GM18951 (cell line): ENCODE measurements around the gene FDCSP.

Experiments
- POLR2A ChIP-seq: IDR thresholded peaks from 4 replicates; pipeline ENCODE4 v1.6.1; 2011; ENCODE audit warnings: mild to moderate bottlenecking; ENCODE audit not compliant: insufficient read length, insufficient read depth; ENCODE audit errors: extremely low read depth
- in situ Hi-C: fragments of 300-500 bp; cut with MboI; formaldehyde crosslinking; loops from one replicate; pipeline ENCODE4 v1.12.0; 2022; ENCODE audit warnings: low sequenced_read_pairs, mixed read lengths, inconsistent platforms; ENCODE audit not compliant: unreplicated experiment

FDCSP gene

GRCh38 chr4:70225824-70226223, at the start of gene FDCSP:
TSS of gene FDCSP (plus strand) at chr4:70226124. CDS start at chr4:70231195, 5,071 bp downstream.
- TF ChIP-seq POLR2A, result no peak
- in situ Hi-C loops, result no loop called here

GRCh38 chr4:70177090-70177489, 48.8 kb upstream of the FDCSP start:
- no peak for TF ChIP-seq POLR2A
- in situ Hi-C loops, result loop anchor here (25.0 kb wide), 1 partner anchor 490 kb away; no protein-coding TSS in a partner anchor

GRCh38 chr4:70178075-70178660, 47.8 kb upstream of the FDCSP start:
- no peak for TF ChIP-seq POLR2A
- in situ Hi-C loops, result loop anchor here (25.0 kb wide), 1 partner anchor 491 kb away; no protein-coding TSS in a partner anchor

GRCh38 chr4:70179811-70180210, 46.1 kb upstream of the FDCSP start:
- in situ Hi-C loops, result loop anchor here (25.0 kb wide), 1 partner anchor 493 kb away; no protein-coding TSS in a partner anchor

GRCh38 chr4:70181864-70182263, 44.1 kb upstream of the FDCSP start:
- in situ Hi-C loops, result loop anchor here (25.0 kb wide), 1 partner anchor 495 kb away; no protein-coding TSS in a partner anchor
- TF ChIP-seq POLR2A, result no peak

More at GRCh38 chr4:70179811-70180210, 46.1 kb upstream of the FDCSP start:
- TF ChIP-seq POLR2A, result no peak

- TF ChIP-seq POLR2A, result no peak
- in situ Hi-C loops, result loop anchor here (25.0 kb wide), 1 partner anchor 495 kb away; no protein-coding TSS in a partner anchor
These were observed 43.3 kb upstream of the FDCSP start for GRCh38 chr4:70182517-70183167.

GRCh38 chr4:70183168-70183939, 42.6 kb upstream of the FDCSP start:
- in situ Hi-C loops, result loop anchor here (25.0 kb wide), 1 partner anchor 496 kb away; no protein-coding TSS in a partner anchor
- no peak for TF ChIP-seq POLR2A

GRCh38 chr4:70183940-70184246, 42.0 kb upstream of the FDCSP start:
- in situ Hi-C loops, result loop anchor here (25.0 kb wide), 1 partner anchor 497 kb away; no protein-coding TSS in a partner anchor

GRCh38 chr4:70187216-70187615, 38.7 kb upstream of the FDCSP start:
- in situ Hi-C loops, result loop anchor here (25.0 kb wide), 1 partner anchor 500 kb away; no protein-coding TSS in a partner anchor
- no peak for TF ChIP-seq POLR2A

More at GRCh38 chr4:70183940-70184246, 42.0 kb upstream of the FDCSP start:
- TF ChIP-seq POLR2A, result no peak

GRCh38 chr4:70190579-70190978, 35.3 kb upstream of the FDCSP start:
- in situ Hi-C loops, result loop anchor here (25.0 kb wide), 1 partner anchor 503 kb away; no protein-coding TSS in a partner anchor

GRCh38 chr4:70191647-70192046, 34.3 kb upstream of the FDCSP start:
- TF ChIP-seq POLR2A, result no peak
- in situ Hi-C loops, result loop anchor here (25.0 kb wide), 1 partner anchor 504 kb away; no protein-coding TSS in a partner anchor

More at GRCh38 chr4:70190579-70190978, 35.3 kb upstream of the FDCSP start:
- TF ChIP-seq POLR2A, result no peak

GRCh38 chr4:70192895-70193294, 33.0 kb upstream of the FDCSP start:
- in situ Hi-C loops, result loop anchor here (25.0 kb wide), 1 partner anchor 506 kb away; no protein-coding TSS in a partner anchor

GRCh38 chr4:70195425-70195824, 30.5 kb upstream of the FDCSP start, which contains the start of gene ODAM:
TSS of gene ODAM (plus strand) at chr4:70195725. CDS start at chr4:70196544, 819 bp downstream.
- in situ Hi-C loops, result loop anchor here (25.0 kb wide), 1 partner anchor 508 kb away; no protein-coding TSS in a partner anchor
- TF ChIP-seq POLR2A, result no peak

More at GRCh38 chr4:70192895-70193294, 33.0 kb upstream of the FDCSP start:
- TF ChIP-seq POLR2A, result no peak
